ENCODE results near the gene CDK10.

GRCh38 chr16:89732142-89732917 is 45.8 kb downstream of the CDK10 start:
- no peak for TF ChIP-seq POLR2A (IDR thresholded peaks at IDR 0.05)
- TF ChIP-seq, protein P1, sequence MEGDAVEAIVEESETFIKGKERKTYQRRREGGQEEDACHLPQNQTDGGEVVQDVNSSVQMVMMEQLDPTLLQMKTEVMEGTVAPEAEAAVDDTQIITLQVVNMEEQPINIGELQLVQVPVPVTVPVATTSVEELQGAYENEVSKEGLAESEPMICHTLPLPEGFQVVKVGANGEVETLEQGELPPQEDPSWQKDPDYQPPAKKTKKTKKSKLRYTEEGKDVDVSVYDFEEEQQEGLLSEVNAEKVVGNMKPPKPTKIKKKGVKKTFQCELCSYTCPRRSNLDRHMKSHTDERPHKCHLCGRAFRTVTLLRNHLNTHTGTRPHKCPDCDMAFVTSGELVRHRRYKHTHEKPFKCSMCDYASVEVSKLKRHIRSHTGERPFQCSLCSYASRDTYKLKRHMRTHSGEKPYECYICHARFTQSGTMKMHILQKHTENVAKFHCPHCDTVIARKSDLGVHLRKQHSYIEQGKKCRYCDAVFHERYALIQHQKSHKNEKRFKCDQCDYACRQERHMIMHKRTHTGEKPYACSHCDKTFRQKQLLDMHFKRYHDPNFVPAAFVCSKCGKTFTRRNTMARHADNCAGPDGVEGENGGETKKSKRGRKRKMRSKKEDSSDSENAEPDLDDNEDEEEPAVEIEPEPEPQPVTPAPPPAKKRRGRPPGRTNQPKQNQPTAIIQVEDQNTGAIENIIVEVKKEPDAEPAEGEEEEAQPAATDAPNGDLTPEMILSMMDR (IDR thresholded peaks at IDR 0.05): no peak
